Stimulated activated CD4-positive, alpha-beta T cell treated with anti-CD3 and anti-CD28 coated beads, Interleukin-15, amount 100 ng/mL, for 48 hours (primary cell): Measurements from ENCODE around the gene RAB27A.
"Not testable (repeated sequence)": the region's sequence is repeated elsewhere in the genome, so short reads cannot be mapped to it uniquely, and the experiment has no call there.

Experiments
- DNase-seq, 2 donors: peaks; one replicate each; pipeline ENCODE4 v3.0.0-alpha.2; 2020; ENCODE audit warnings: low read depth in 2 of 2

RAB27A gene

GRCh38 chr15:55250392-55250791 is 39.2 kb downstream of the RAB27A start:
- no peak for DNase-seq

- not testable (repeated sequence) for DNase-seq
Measured at GRCh38 chr15:55249885-55250284, 39.7 kb downstream of the RAB27A start.

DNA sequence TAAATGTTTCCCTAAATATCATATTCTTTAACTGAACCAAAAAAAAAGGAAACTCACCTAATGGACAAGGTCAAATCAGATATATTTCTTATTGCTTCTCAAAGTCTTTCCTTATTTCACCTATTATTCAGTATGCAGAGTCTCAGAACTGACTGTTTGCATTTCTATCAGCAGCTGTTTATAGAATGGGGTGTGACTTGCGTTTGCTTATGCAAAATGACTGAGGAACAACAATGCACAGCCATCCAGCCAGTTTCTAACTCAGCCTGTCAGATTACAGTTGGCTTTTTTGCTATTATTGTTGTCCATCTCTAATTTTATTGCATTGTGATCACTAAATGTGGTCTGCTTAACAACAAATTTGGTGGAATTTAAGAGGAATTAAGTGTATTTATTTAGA is 40.7 kb downstream of the RAB27A start:
- no peak for DNase-seq

- DNase-seq, result no peak
Measured at GRCh38 chr15:55247766-55248427, 41.7 kb downstream of the RAB27A start.

- no peak for DNase-seq
Measured at GRCh38 chr15:55247311-55247710, 42.3 kb downstream of the RAB27A start.

- no peak for DNase-seq
Measured at GRCh38 chr15:55246567-55246966, 43.0 kb downstream of the RAB27A start.

GRCh38 chr15:55245059-55245458 is 44.6 kb downstream of the RAB27A start:
- no peak for DNase-seq

- DNase-seq, result no peak
Measured at GRCh38 chr15:55241891-55242290, 47.7 kb downstream of the RAB27A start.

DNA sequence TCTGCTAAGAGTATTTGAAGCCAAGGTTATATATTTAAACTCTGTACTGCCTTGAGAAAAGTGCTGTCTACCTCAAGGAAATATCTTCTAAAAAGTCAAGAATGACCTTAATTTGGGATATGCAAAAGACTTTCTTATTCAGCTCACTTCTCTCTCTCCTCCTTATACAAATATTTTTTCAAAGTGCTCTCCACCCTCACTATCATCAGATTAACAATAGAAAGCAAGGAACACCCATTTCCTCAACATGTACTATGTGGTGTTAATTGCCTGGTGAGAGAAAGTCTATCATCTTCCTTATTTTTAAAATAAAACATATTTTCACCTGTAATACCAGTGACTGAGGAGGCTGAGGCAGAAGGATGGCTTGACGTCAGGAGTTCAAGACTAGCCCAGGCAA is 48.4 kb downstream of the RAB27A start:
- DNase-seq, result no peak

- no peak for DNase-seq
Measured at GRCh38 chr15:55240125-55240760, 49.4 kb downstream of the RAB27A start.

GRCh38 chr15:55239440-55240124 is 50.0 kb downstream of the RAB27A start:
- DNase-seq, result no peak

GRCh38 chr15:55238877-55239276 is 50.7 kb downstream of the RAB27A start:
- DNase-seq, result no peak

- DNase-seq, result no peak
Measured at GRCh38 chr15:55237219-55238130, 52.1 kb downstream of the RAB27A start.

GRCh38 chr15:55235546-55236036 is 54.0 kb downstream of the RAB27A start:
- no peak for DNase-seq

- DNase-seq, result no peak
Measured at GRCh38 chr15:55234800-55235104, 54.9 kb downstream of the RAB27A start.

GRCh38 chr15:55234104-55234799 is 55.4 kb downstream of the RAB27A start:
- no peak for DNase-seq

DNA sequence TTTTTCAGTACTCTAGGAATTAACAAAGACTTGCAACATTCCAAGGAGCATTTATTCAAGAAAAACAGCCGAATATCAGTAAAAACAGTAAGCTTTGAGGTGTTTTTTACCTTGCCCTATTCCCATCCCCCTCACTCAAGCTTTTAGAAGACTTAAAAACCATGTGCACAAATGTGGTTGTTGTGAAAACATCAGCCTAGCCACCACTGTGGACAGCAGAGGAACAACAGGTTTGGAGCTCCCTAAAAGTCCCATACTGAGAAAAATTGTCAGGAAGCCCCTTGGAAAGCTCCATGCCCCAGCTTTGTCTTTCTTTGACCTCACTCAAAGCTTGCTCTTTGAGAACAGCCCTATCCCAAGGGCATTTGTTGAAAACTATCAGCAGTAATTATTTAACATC is 58.2 kb downstream of the RAB27A start:
- no peak for DNase-seq

DNA sequence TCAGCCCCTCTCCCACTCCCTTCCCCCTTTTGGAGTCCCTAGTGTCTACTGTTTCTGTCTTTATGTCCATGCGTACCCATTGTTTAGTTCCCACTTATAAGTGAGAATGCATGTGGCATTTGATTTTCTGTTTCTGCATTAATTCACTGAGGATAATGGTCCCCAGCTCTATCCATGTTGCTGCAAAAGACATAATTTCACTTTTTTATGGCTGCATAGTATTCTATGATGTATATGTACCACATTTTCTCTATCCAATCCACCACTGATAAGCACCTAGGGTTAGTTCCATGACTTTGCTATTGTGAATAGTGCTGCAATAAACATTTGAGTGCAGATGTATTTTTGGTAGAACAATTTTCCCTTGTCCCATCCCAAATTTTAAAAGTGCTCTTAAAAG is 58.7 kb downstream of the RAB27A start:
- DNase-seq, result no peak

DNA sequence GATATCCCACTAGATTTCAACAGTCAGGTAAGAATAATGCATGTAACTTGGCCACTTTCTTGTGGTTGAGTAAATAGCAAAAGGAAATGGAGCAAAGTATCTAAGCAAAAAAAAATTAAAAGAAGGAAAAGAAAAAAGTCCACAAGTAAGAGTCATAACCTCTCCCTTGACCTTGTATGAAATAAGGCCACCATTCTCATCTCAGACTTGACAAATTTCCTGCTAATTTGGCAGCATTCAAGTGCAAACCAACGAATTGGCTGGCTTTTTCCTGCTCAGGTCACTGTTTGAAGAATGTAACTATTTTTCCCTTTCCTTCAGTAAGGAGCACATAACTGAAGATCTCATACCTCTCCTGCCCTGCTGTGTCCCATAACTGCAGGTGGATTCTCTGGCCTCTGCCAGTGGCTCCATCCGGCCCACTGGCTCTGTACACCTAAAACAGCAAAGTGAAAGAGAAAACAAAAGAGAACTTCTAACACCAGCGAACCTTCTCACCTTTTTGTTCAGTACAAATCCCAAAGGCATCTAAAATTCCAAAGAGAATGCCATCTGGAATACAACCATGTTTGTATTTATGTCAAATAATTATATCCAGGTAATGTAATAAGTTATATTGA is 59.5 kb downstream of the RAB27A start:
- DNase-seq, result no peak

GRCh38 chr15:55226127-55226526 is 63.5 kb downstream of the RAB27A start:
- DNase-seq, result no peak

DNA sequence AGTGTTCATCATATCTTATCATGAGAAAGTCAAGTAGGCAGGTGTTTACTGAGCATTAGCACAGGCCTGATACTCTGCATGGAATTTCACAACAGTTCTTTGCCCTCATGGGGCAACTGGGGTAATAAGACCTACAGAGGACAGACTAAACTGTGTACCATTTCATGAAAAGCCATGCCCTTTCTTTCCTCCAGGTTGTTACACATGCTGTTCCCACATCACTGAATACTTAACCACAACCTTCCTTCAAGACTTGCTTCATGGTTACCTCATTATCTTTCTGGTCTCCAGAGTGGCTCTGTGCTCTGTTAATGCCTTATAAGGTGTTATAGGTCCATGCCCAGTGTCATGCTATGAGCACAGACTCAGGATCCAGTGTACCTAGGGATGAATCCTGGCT is 64.7 kb downstream of the RAB27A start:
- no peak for DNase-seq
